K562 (cell line): ENCODE measurements around the gene CASKIN1.

Experiments
- CHD1 ChIP-seq: fragments of 200-600 bp; sonication (generic); IDR thresholded peaks from one replicate; pipeline ENCODE4 v1.6.1; 2012; ENCODE audit warnings: mild to moderate bottlenecking, moderate library complexity, low read length, inconsistent platforms
- FOXA3 ChIP-seq, 2 experiments: fragments of 450-650 bp in 1 of 2; sonication (generic) in 1 of 2; formaldehyde crosslinking; IDR thresholded peaks in 1 of 2; conservative IDR thresholded peaks in 1 of 2; 2 replicates each; pipeline versions ENCODE4 v1.4.0 to v1.8.0; 2020 to 2022; ENCODE audit warnings: mild to moderate bottlenecking in 2 of 2, missing genetic modification reagents in 1 of 2
- HDGF ChIP-seq: fragments of 450-650 bp; IDR thresholded peaks from 2 replicates; pipeline ENCODE4 v1.6.1; 2016
- MBD1 ChIP-seq: fragments of 250-450 bp; sonication (Bioruptor Pico); IDR thresholded peaks from 2 replicates; pipeline ENCODE4 v1.8.0; 2022; ENCODE audit warnings: inconsistent platforms
- MTA2 ChIP-seq: fragments of 450-650 bp; IDR thresholded peaks from 2 replicates; pipeline ENCODE4 v1.6.1; 2016; ENCODE audit warnings: low read depth
- NBN ChIP-seq: fragments of 450-650 bp; IDR thresholded peaks from 2 replicates; pipeline ENCODE4 v1.6.1; 2016; ENCODE audit warnings: low read depth, mild to moderate bottlenecking
- NFATC3 ChIP-seq: fragments of 450-650 bp; IDR thresholded peaks from 2 replicates; pipeline ENCODE4 v1.6.1; 2017; ENCODE audit warnings: mild to moderate bottlenecking
- POLR2AphosphoS5 ChIP-seq: IDR thresholded peaks from 2 replicates; pipeline ENCODE4 v1.6.1; 2011; ENCODE audit warnings: mild to moderate bottlenecking, low read depth, low read length, moderate library complexity; ENCODE audit not compliant: control insufficient read depth, insufficient read depth
- SREBF1 ChIP-seq: fragments of 150-350 bp; IDR thresholded peaks from 2 replicates; pipeline ENCODE4 v1.6.1; 2014; ENCODE audit warnings: antibody characterized with exemption, low read depth, low read length, borderline replicate concordance
- ZNF175 ChIP-seq: fragments of 200-800 bp; sonication (Bioruptor generic); IDR thresholded peaks from 2 replicates; pipeline ENCODE4 v1.6.1; 2016; ENCODE audit warnings: low read depth, mild to moderate bottlenecking, missing genetic modification characterization, missing compliant biosample characterization
- TF ChIP-seq, protein P1 (sequence below), 3 experiments: IDR thresholded peaks in 2 of 3; conservative IDR thresholded peaks in 1 of 3; 2 replicates each; pipeline ENCODE4 v1.5.1; 2011 to 2012; ENCODE audit warnings: low read length in 3 of 3, mild to moderate bottlenecking in 3 of 3, control low read depth in 2 of 3, improper control_type of control experiment in 1 of 3, inconsistent platforms in 1 of 3, low read depth in 1 of 3, mixed read lengths in 1 of 3, moderate library complexity in 1 of 3; ENCODE audit not compliant: insufficient read depth in 2 of 3
- TF ChIP-seq, protein P2 (sequence below): fragments of 450-650 bp; formaldehyde crosslinking; IDR thresholded peaks from 2 replicates; pipeline ENCODE4 v1.4.0; 2022; ENCODE audit warnings: missing genetic modification characterization
- TF ChIP-seq, protein P3 (sequence below): sonication (generic); formaldehyde crosslinking; IDR thresholded peaks from 2 replicates; pipeline ENCODE4 v1.8.1; 2022; ENCODE audit warnings: missing genetic modification reagents

DNA sequence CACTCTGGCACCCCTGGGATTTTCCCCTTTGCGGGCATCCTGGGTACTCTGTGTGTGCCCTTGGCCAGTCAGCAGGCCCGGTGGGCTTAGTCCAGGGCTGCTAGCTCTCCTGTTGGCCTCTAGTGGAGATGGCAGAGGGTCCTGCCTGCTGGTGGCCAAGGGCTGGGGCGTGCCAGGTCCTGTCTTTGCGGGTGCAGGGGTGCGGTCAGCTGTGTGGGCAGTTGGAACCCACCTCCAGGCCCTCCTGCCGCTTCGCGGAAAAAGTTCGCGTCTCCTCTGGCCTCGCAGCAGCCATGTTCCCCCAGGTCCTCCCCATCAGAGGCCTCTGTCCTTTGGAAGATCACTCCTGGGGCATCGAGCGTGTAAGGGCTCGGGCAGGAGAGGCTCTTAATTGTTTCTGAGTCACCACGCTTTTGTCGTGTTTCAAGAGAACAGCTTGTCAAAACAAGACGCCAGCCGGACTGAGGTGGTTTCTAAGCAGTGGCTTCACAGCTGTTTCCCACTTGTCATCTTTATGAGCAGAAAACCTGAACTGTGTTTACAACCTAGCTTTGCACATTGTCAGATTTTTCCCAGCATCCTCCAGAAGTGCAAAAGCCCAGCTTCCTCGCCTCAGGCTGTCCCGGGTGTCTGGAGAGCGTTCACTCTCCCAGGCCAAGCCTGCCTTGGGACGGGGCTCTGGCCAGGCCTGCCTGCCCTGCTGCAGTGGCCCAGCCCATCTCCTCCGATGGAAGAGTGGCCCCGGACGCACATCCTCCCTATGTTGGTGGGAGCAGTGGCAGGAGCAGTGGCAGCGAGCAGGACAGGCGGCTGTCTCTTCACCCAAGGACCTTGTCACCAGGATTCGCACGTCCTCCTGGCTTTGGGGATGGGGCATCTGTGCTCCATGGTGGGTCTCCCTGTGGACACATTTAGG lies 34.9 kb upstream of the CASKIN1 start:
- TF ChIP-seq HDGF = no peak
- TF ChIP-seq CHD1 = no peak
- no peak for TF ChIP-seq SREBF1
- no peak for TF ChIP-seq FOXA3 (CRISPR knock-in tag; conservative IDR thresholded peaks at IDR 0.05 in 1 of 2, IDR thresholded peaks at IDR 0.05 in 1 of 2)
- TF ChIP-seq, protein P1, sequence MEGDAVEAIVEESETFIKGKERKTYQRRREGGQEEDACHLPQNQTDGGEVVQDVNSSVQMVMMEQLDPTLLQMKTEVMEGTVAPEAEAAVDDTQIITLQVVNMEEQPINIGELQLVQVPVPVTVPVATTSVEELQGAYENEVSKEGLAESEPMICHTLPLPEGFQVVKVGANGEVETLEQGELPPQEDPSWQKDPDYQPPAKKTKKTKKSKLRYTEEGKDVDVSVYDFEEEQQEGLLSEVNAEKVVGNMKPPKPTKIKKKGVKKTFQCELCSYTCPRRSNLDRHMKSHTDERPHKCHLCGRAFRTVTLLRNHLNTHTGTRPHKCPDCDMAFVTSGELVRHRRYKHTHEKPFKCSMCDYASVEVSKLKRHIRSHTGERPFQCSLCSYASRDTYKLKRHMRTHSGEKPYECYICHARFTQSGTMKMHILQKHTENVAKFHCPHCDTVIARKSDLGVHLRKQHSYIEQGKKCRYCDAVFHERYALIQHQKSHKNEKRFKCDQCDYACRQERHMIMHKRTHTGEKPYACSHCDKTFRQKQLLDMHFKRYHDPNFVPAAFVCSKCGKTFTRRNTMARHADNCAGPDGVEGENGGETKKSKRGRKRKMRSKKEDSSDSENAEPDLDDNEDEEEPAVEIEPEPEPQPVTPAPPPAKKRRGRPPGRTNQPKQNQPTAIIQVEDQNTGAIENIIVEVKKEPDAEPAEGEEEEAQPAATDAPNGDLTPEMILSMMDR (IDR thresholded peaks at IDR 0.05 in 2 of 3, conservative IDR thresholded peaks at IDR 0.05 in 1 of 3; ENCODE audit: insufficient read depth in 2 of 3, low read depth in 1 of 3, low read length in 3 of 3) = no peak
- TF ChIP-seq NBN = no peak
- no peak for TF ChIP-seq ZNF175 (CRISPR knock-in tag)
- no peak for TF ChIP-seq POLR2AphosphoS5
- TF ChIP-seq, protein P2, sequence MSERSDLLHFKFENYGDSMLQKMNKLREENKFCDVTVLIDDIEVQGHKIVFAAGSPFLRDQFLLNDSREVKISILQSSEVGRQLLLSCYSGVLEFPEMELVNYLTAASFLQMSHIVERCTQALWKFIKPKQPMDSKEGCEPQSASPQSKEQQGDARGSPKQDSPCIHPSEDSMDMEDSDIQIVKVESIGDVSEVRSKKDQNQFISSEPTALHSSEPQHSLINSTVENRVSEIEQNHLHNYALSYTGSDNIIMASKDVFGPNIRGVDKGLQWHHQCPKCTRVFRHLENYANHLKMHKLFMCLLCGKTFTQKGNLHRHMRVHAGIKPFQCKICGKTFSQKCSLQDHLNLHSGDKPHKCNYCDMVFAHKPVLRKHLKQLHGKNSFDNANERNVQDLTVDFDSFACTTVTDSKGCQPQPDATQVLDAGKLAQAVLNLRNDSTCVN (CRISPR knock-in tag) = no peak
- no peak for TF ChIP-seq MBD1 (CRISPR knock-in tag)
- no peak for TF ChIP-seq MTA2
- TF ChIP-seq NFATC3 = no peak
- TF ChIP-seq, protein P3, sequence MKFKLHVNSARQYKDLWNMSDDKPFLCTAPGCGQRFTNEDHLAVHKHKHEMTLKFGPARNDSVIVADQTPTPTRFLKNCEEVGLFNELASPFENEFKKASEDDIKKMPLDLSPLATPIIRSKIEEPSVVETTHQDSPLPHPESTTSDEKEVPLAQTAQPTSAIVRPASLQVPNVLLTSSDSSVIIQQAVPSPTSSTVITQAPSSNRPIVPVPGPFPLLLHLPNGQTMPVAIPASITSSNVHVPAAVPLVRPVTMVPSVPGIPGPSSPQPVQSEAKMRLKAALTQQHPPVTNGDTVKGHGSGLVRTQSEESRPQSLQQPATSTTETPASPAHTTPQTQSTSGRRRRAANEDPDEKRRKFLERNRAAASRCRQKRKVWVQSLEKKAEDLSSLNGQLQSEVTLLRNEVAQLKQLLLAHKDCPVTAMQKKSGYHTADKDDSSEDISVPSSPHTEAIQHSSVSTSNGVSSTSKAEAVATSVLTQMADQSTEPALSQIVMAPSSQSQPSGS (CRISPR knock-in tag) = no peak
